Measurements from ENCODE around the gene MEGF6.

GRCh38 chr1:3535732-3536131, 75.6 kb downstream of the MEGF6 start:
- TF ChIP-seq POLR2A (IDR thresholded peaks at IDR 0.05; ENCODE audit: low read length) (no peak), GATA1 (IDR thresholded peaks at IDR 0.05; ENCODE audit: low read depth, low read length) (no peak)

Data from erythroblast (primary cell).